Activated T-helper 17 cell treated with anti-CD3 and anti-CD28 coated beads, Interleukin-2, amount 50 U/mL, for 72 hours (primary cell): Measurements from ENCODE around the gene WHRN. TPM values are rescaled to one million over a fixed set of nuclear protein-coding genes. Genes with fewer than 3 reads are reported as not detected.

Source experiments
- ATAC-seq: fragments of 150-1000 bp; cut with Tn5 transposase; replicated peaks from 2 replicates; pipeline ENCODE4 v1.10.0; 2021; ENCODE audit warnings: mild to moderate bottlenecking, moderate library complexity
- H3K27ac Mint-ChIP-seq: one replicate; pipeline ENCODE4 v1.8.0; 2022; ENCODE audit warnings: mixed read lengths
- H3K27me3 Mint-ChIP-seq: one replicate; pipeline ENCODE4 v1.8.0; 2022; ENCODE audit warnings: mixed read lengths
- H3K36me3 Mint-ChIP-seq: one replicate; pipeline ENCODE4 v1.8.0; 2022; ENCODE audit warnings: low read depth, mild to moderate bottlenecking, mixed read lengths
- H3K4me1 Mint-ChIP-seq: one replicate; pipeline ENCODE4 v1.8.0; 2022; ENCODE audit warnings: mixed read lengths
- H3K4me3 Mint-ChIP-seq: one replicate; pipeline ENCODE4 v1.8.0; 2022; ENCODE audit warnings: mild to moderate bottlenecking, mixed read lengths
- H3K9me3 Mint-ChIP-seq: one replicate; pipeline ENCODE4 v1.8.0; 2022; ENCODE audit warnings: mixed read lengths
- total RNA-seq, 2 donors: library from RNA; stranded (reverse); gene quantifications; one replicate each; pipeline ENCODE4 v1.2.3, GENCODE V29; 2022

WHRN gene
- total RNA-seq, 2 donors from 2014 or later, result 4.0 to 29.1 TPM

GRCh38 chr9:114396558-114397218 is 108.6 kb downstream of the WHRN start:
- H3K9me3 Mint-ChIP-seq, result no peaks in the 10 kb centered on the region
- H3K36me3 Mint-ChIP-seq, result peaks cover 56% of the 10 kb centered on the region
- H3K4me3 Mint-ChIP-seq, result peak overlapping the region; percentile 89
- H3K27me3 Mint-ChIP-seq, result no peaks in the 10 kb centered on the region
- peaks cover 34% of the 10 kb centered on the region for H3K4me1 Mint-ChIP-seq
- H3K27ac Mint-ChIP-seq, result peak overlapping the region; percentile 85
- ATAC-seq, result no peak

DNA sequence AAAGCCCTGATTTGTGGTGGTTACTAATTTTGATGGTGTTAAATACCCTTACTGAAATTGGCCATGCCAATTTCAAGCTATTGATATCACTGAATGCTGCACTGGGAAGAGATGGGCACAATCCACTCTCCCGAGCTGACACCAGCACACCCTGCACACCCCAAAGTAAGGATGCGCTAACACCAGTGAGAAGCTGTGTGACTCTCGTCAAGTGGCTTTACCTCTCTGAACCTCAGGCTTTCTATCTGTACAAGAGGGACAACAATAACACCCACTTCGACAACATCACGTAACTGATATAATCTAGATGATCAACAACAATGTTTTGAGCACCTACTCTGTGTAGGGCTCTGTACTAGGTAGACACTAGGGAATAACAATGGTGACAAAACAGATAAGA is 109.5 kb downstream of the WHRN start:
- Mint-ChIP-seq H3K4me3 (peak overlapping the region; percentile 89), H3K27ac (peak overlapping the region; percentile 30), H3K4me1 (peaks cover 40% of the 10 kb centered on the region), H3K36me3 (peaks cover 65% of the 10 kb centered on the region), H3K27me3 (no peaks in the 10 kb centered on the region), H3K9me3 (no peaks in the 10 kb centered on the region)
- ATAC-seq, result no peak

DNA sequence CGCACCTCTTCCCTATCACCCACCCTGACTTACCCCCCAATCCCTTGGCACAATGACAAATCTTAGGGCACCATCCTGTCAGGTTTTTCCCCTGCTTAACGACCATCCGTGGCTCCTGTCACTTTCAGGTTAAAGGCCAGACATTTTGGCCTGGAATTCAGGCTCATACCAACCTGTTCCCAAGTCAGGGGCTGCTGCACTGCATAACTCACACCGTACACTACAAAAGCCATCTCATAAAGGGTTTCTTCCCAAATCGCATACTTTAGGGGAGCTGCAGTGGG is 110.0 kb downstream of the WHRN start:
- H3K36me3 Mint-ChIP-seq, result peaks cover 70% of the 10 kb centered on the region
- H3K27ac Mint-ChIP-seq, result peak overlapping the region; percentile 30
- H3K4me3 Mint-ChIP-seq, result peak overlapping the region; percentile 89
- H3K9me3 Mint-ChIP-seq, result no peaks in the 10 kb centered on the region
- H3K27me3 Mint-ChIP-seq, result no peaks in the 10 kb centered on the region
- peaks cover 45% of the 10 kb centered on the region for H3K4me1 Mint-ChIP-seq
- no peak for ATAC-seq

DNA sequence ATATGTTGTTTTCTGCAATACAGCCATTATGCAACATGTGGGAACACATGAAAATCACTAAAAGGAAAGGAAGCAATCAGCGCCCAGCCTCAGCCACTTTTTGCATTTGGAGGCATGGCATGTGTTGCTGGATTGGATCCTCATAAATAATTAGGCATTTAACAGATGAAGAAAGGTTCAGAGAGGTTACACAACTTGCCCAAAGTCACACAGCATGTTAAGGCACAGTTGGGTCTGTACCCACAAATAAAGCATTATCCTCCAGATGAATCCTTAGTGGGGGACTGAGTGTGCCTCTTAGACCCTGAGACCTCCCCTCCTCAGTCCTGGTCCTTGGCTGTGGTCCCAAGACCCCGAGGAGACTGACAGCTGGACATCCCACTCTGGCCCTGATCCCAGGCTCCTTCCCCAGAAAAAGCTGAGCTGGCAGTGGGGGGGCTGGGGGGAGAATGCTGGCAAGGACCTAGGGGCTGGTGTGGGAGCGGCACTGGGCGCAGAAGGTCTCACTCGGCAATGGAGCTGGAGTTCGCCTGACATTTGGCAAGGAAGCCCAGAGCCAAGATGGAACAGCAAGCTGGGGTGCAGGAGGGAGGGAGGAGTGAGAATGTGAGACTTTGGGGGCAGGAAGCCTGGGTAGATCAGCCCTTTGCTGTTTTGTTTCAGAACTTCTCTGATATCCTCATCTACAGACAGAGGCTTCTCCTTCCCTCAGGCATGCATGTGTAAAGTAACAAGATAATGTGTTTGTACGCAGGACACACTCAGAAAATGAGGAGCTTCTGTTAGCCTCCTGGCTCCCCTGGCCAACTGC is 110.5 kb downstream of the WHRN start:
- no peak for ATAC-seq
- H3K4me1 Mint-ChIP-seq, result peaks cover 50% of the 10 kb centered on the region
- H3K4me3 Mint-ChIP-seq, result peak overlapping the region; percentile 89
- H3K36me3 Mint-ChIP-seq, result peaks cover 76% of the 10 kb centered on the region
- no peaks in the 10 kb centered on the region for H3K9me3 Mint-ChIP-seq
- H3K27ac Mint-ChIP-seq, result no peak overlapping the region
- H3K27me3 Mint-ChIP-seq, result no peaks in the 10 kb centered on the region

GRCh38 chr9:114392749-114393112 is 112.5 kb downstream of the WHRN start:
- H3K27me3 Mint-ChIP-seq, result no peaks in the 10 kb centered on the region
- H3K4me1 Mint-ChIP-seq, result peaks cover 59% of the 10 kb centered on the region
- peak overlapping the region; percentile 66 for H3K27ac Mint-ChIP-seq
- H3K4me3 Mint-ChIP-seq, result peak overlapping the region; percentile 53
- no peaks in the 10 kb centered on the region for H3K9me3 Mint-ChIP-seq
- peaks cover 93% of the 10 kb centered on the region for H3K36me3 Mint-ChIP-seq
- ATAC-seq, result no peak

- peak overlapping the region; percentile 91 for H3K4me3 Mint-ChIP-seq
- ATAC-seq, result no peak
- peaks cover 95% of the 10 kb centered on the region for H3K36me3 Mint-ChIP-seq
- peak overlapping the region; percentile 98 for H3K27ac Mint-ChIP-seq
- no peaks in the 10 kb centered on the region for H3K9me3 Mint-ChIP-seq
- H3K27me3 Mint-ChIP-seq, result no peaks in the 10 kb centered on the region
- H3K4me1 Mint-ChIP-seq, result peaks cover 51% of the 10 kb centered on the region
Measured at GRCh38 chr9:114390952-114391351, 114.3 kb downstream of the WHRN start.

DNA sequence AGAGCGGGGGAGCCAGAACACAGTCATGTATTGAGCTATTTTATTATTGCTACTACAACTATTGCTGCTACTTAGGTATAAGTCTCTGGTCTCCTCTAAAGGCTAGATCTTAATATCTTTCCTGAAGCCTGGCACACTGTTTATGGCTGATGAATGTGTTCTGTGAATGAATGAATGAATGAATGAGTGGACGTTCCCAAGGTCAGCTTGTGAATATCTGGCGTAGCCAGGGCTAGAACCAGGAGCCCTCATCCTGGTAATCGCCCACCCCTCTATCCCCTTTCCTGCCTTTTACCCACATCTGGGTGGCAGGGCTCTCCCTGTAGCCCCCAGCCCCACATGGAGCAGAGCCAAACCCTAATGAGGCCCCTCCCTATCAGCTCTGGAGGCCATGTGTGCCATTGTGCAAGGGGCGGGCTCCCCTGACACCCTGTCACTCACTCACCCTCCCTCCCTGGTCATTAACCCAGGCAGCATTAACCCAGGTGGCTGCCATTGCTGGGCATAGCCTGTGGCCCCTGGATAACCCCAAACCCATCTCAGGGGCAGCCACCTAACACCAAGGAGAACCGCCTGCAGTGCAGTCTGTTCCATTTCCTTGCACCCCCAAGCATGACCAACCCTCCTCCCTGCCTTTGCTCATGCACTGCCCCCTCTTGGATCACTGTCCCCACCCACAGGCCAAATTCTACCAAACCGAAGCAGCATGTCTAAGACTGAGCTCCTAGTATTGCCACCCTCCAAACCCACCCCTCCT is 115.5 kb downstream of the WHRN start:
- H3K9me3 Mint-ChIP-seq, result no peaks in the 10 kb centered on the region
- no peak for ATAC-seq
- H3K4me1 Mint-ChIP-seq, result peaks cover 44% of the 10 kb centered on the region
- peaks cover 95% of the 10 kb centered on the region for H3K36me3 Mint-ChIP-seq
- no peaks in the 10 kb centered on the region for H3K27me3 Mint-ChIP-seq
- H3K27ac Mint-ChIP-seq, result peak overlapping the region; percentile 98
- H3K4me3 Mint-ChIP-seq, result peak overlapping the region; percentile 91

DNA sequence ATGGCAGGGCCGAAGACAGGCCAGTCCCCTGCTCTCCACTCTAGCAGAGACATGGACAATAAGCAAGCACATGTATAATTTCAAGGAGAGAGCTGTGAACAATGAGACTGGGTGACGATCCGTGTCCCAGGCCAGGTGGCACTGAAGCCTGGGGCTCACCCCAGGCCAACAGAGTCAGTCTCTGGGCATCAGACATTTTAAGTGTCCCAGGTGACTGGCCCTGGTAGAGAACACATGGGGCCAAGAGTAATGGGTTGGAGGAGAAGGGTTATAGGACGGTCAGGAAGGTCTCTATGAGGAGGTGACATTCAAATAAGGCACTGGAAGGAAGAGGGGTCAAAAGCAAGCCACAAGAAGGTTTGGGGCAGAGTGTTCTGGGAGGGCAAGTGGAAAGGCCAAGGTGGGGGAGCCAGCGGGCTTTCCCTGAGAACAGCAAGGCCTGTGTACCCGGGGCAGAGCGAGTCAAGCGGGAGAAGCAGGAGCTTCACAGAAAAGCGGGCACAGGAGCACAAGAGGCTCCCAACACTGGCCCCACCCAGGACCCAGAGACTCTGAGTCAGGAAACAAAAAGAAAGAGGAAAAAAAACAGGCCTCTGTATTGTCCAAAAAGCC is 116.4 kb downstream of the WHRN start:
- Mint-ChIP-seq H3K27ac (peak overlapping the region; percentile 98), H3K9me3 (no peaks in the 10 kb centered on the region), H3K4me3 (peak overlapping the region; percentile 91), H3K27me3 (no peaks in the 10 kb centered on the region), H3K36me3 (peaks cover 95% of the 10 kb centered on the region), H3K4me1 (peaks cover 41% of the 10 kb centered on the region)
- no peak for ATAC-seq

GRCh38 chr9:114388357-114388682 is 117.0 kb downstream of the WHRN start:
- Mint-ChIP-seq H3K36me3 (peaks cover 95% of the 10 kb centered on the region), H3K4me3 (peak overlapping the region; percentile 91), H3K9me3 (no peaks in the 10 kb centered on the region), H3K4me1 (peaks cover 41% of the 10 kb centered on the region), H3K27ac (peak overlapping the region; percentile 98), H3K27me3 (no peaks in the 10 kb centered on the region)
- ATAC-seq, result no peak

GRCh38 chr9:114387680-114388356 is 117.5 kb downstream of the WHRN start, which contains the start of gene AKNA:
AKNA (minus strand) TSS chr9:114387982; CDS start chr9:114381333, 6,649 bp downstream.
- peaks cover 41% of the 10 kb centered on the region for H3K4me1 Mint-ChIP-seq
- H3K27ac Mint-ChIP-seq, result peak within 1 kb of the TSS; percentile 98
- H3K27me3 Mint-ChIP-seq, result no peaks in the 10 kb centered on the region
- ATAC-seq, result peak; percentile 25
- H3K9me3 Mint-ChIP-seq, result no peaks in the 10 kb centered on the region
- H3K36me3 Mint-ChIP-seq, result peaks cover 98% of the 10 kb centered on the region
- peak within 1 kb of the TSS; percentile 91 for H3K4me3 Mint-ChIP-seq

DNA sequence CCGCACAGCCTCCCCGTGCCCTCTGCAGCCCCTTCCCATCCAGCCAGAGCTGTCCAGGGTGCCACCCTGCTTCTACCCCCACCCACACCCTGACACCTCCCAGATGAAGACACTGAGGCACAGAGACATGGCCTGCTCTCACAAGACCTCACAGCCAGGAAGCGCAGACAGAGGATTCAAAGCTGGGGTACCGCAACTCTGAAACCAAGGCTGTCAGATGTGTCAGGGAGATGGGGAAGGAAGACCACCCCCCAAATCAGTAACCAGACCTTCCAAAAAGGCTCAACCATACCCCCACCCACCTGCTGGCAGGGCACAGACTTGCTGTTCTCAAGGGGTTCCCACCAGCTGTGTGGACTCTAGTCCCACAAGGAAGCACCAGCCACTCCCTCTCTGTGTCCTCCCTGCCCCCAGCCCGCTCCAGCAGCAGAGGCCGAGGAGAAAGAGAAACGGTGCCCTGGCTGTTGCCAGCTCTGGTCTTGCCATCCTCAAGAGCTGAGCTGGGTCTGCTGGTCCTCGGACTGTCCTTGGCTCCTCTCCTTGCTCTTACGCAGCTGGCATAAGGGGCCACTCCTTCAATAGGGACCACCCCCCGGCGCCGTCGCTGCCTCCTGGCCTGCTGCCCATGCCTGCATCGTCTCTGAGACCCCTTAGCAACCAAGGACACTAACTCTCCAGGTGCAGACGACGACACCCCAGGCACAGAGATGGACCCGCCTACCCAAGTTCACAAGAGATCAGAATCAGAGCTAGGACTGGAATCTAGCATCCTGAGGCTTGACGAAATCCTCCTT is 118.2 kb downstream of the WHRN start:
- no peak for ATAC-seq
- Mint-ChIP-seq H3K4me3 (peak overlapping the region; percentile 91), H3K27ac (peak overlapping the region; percentile 98), H3K9me3 (no peaks in the 10 kb centered on the region), H3K4me1 (peaks cover 42% of the 10 kb centered on the region), H3K27me3 (no peaks in the 10 kb centered on the region), H3K36me3 (peaks cover 100% of the 10 kb centered on the region)

DNA sequence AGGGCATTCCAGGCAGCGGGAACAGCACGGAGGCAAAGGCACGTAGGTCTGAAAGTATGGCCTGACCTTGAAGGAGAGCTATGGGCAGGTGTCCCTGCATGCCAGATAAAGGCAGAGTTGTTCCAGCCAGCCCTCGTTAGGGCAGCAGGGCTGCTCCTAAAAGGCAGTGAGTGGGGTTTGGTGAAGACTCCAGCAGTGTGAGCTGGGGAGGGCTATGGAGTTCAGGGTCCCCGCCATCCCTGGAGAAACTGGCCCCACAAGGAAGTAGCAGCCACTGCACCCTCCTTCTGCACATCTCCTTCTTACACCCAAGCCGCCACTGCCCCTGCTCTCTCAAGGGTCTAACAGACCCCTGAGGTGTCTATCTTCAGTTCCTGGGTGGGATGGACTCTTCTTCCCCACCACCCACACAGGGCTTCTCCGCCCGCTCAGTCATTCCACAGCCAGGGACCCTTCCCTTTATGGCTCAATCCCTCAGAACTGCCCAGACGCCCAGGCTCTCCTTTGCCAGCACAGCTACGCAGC is 118.8 kb downstream of the WHRN start:
- Mint-ChIP-seq H3K4me3 (peak overlapping the region; percentile 91), H3K36me3 (peaks cover 100% of the 10 kb centered on the region), H3K27ac (peak overlapping the region; percentile 98), H3K9me3 (no peaks in the 10 kb centered on the region), H3K27me3 (no peaks in the 10 kb centered on the region), H3K4me1 (peaks cover 46% of the 10 kb centered on the region)
- ATAC-seq, result no peak

DNA sequence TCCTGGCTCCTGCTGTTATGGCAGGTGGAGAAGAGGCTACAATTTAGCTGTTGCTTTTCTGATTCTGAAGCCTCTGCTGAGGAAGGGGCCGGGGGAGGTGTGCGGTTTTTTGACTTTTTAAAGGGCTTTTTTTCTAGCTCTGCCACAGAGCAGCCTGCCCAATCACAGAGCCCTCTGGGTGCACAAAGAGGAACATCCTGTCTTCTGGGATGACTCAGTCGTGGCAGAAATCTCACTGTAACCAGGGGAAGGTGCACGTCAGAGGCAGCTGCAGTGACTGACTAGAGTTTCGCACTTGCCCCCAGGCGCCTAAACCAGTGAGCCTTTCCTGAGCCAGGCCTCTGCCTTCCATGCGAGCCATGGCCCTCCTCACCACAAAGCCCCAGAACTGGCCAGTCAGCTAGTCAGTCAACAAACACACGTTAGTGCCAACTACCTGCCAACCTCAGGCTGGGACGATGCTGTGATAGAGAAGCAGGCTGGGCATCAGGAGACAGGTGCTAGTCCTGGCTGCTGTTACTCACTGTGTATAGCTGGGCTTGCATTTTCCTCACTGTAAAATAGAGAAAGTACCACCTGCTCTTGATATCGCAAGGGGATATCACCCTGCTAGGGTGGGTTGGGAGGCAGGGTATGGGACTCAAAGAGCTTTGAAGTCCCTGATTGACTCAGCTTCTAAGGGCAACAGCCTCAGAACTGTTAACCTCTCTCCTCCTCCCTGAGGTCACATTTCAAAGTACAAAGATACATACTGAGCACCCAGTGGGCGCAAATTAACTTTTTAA is 119.7 kb downstream of the WHRN start:
- Mint-ChIP-seq H3K4me3 (peak overlapping the region; percentile 91), H3K27me3 (no peaks in the 10 kb centered on the region), H3K9me3 (no peaks in the 10 kb centered on the region), H3K27ac (peak overlapping the region; percentile 98), H3K36me3 (peaks cover 100% of the 10 kb centered on the region), H3K4me1 (peaks cover 38% of the 10 kb centered on the region)
- ATAC-seq, result peak; percentile 82
